Cardiac septum (tissue), 1 donor: ENCODE data around the gene FKBP15. TPM values are rescaled to one million over a fixed set of nuclear protein-coding genes. Genes with fewer than 3 reads are reported as not detected.
A peak's percentile ranks its signal among the peaks of the same experiment; 100 is the strongest.
"Not testable (repeated sequence)": the region's sequence is repeated elsewhere in the genome, so short reads cannot be mapped to it uniquely, and the experiment has no call there.

ENCODE experiments used
- DNase-seq: peaks from one replicate; pipeline ENCODE4 v3.0.0-alpha.2; 2020; ENCODE audit warnings: low spot score
- intact Hi-C: fragments of 100-400 bp; cut with DNase I; formaldehyde crosslinking; loops from one replicate; pipeline ENCODE4 v1.14.0; 2022
- total RNA-seq: library from RNA; stranded (reverse); fragmentation: NEBNext Ultra II Directional; extraction: Animal tissue kit (Norgen Biotek cat#: 25700); gene quantifications from one replicate; pipeline ENCODE4 v1.2.1, GENCODE V29; 2021
- donor health status: DM: no; HTN: no; CAD: no.

Gene FKBP15
- total RNA-seq, 1 donor from 2014 or later = 17.9 TPM

GRCh38 chr9:113154471-113154870 is 66.6 kb downstream of the FKBP15 start:
- intact Hi-C loops = no loop called here
- DNase-seq = no peak

GRCh38 chr9:113153599-113153998 is 67.5 kb downstream of the FKBP15 start:
- DNase-seq = no peak
- intact Hi-C loops = no loop called here

- intact Hi-C loops = no loop called here
- no peak for DNase-seq
Observed at GRCh38 chr9:113152699-113153098, 68.4 kb downstream of the FKBP15 start.

GRCh38 chr9:113151696-113152630 is 69.1 kb downstream of the FKBP15 start:
- intact Hi-C loops = no loop called here
- no peak for DNase-seq

- intact Hi-C loops = no loop called here
- DNase-seq = peak; percentile 95
Observed at GRCh38 chr9:113150670-113151611, 70.1 kb downstream of the FKBP15 start, which contains the start of gene SLC31A2. SLC31A2 (plus strand) TSS chr9:113151007; CDS start chr9:113151075, 68 bp downstream.

GRCh38 chr9:113149561-113149960 is 71.5 kb downstream of the FKBP15 start:
- intact Hi-C loops, DNase-seq: not testable (repeated sequence)

GRCh38 chr9:113148781-113149510 is 72.1 kb downstream of the FKBP15 start:
- intact Hi-C loops = no loop called here
- no peak for DNase-seq

- intact Hi-C loops = no loop called here
- DNase-seq = no peak
Observed at GRCh38 chr9:113148372-113148705, 72.7 kb downstream of the FKBP15 start.

- intact Hi-C loops = no loop called here
- no peak for DNase-seq
Observed at GRCh38 chr9:113143432-113144227, 77.4 kb downstream of the FKBP15 start.

- intact Hi-C loops, DNase-seq: not testable (repeated sequence)
Observed at GRCh38 chr9:113140896-113141295, 80.2 kb downstream of the FKBP15 start.

GRCh38 chr9:113139953-113140352 is 81.1 kb downstream of the FKBP15 start:
- DNase-seq = no peak
- intact Hi-C loops = no loop called here

- DNase-seq = no peak
- intact Hi-C loops = no loop called here
Observed at GRCh38 chr9:113139225-113139829, 81.8 kb downstream of the FKBP15 start.

- DNase-seq = no peak
- intact Hi-C loops = no loop called here
Observed at GRCh38 chr9:113138760-113139159, 82.3 kb downstream of the FKBP15 start.

- intact Hi-C loops = no loop called here
- no peak for DNase-seq
Observed at GRCh38 chr9:113137196-113138168, 83.6 kb downstream of the FKBP15 start.

- no peak for DNase-seq
- intact Hi-C loops = no loop called here
Observed at GRCh38 chr9:113131689-113132151, 89.4 kb downstream of the FKBP15 start.

- intact Hi-C loops = no loop called here
- DNase-seq = no peak
Observed at GRCh38 chr9:113129884-113130283, 91.2 kb downstream of the FKBP15 start.

GRCh38 chr9:113129466-113129865 is 91.6 kb downstream of the FKBP15 start:
- DNase-seq = no peak
- intact Hi-C loops = no loop called here
